ENCODE measurements around the gene USP2. TPM values are rescaled to one million over a fixed set of nuclear protein-coding genes. Genes with fewer than 3 reads are reported as not detected.

Gene USP2
- total and polyA plus RNA-seq, 2 of the 8 experiments (the other 6 are each of a cell fraction or from before 2014, with no cell fraction given), result 2.2 to 6.9 TPM

DNA sequence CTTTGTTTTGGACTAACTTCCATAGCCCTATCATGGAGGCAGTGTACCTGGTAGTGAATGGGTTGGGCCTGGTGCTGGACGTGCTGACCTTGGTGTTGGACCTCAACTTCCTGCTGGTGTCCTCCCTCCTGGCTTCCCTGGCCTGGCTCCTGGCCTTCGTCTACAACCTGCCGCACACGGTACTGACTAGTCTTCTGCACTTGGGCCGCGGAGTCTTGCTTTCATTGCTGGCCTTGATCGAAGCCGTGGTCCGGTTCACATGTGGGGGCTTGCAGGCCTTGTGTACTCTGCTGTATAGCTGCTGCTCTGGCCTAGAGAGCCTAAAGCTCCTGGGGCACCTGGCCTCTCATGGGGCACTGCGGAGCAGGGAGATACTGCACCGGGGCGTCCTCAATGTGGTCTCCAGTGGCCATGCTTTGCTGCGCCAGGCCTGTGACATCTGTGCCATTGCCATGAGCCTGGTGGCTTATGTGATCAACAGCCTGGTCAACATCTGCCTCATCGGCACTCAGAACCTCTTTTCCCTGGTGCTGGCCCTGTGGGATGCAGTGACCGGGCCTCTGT is 46.3 kb downstream of the USP2 start:
- no peak overlapping the region for H4K91ac ChIP-seq (replicated peaks; ENCODE audit: insufficient read length, low read length)
- H2BK120ac ChIP-seq (replicated peaks; ENCODE audit: low read depth, low read length), result no peak overlapping the region
- peak overlapping the region; percentile 20 for H2BK12ac ChIP-seq (ENCODE audit: low read depth, low read length)
- H3K79me2 ChIP-seq (ENCODE audit: control insufficient read depth in 1 of 2, insufficient read depth in 2 of 2, low read length in 2 of 2), result peaks cover 5 to 26% of the 10 kb centered on the region in 2 experiments; a peak in 3 of 4 replicates
- peaks cover 12% of the 10 kb centered on the region for H3K79me1 ChIP-seq (ENCODE audit: low read depth, low read length)
- peaks cover 11% of the 10 kb centered on the region; the same call in 1 of the 2 replicates for H3K23me2 ChIP-seq (ENCODE audit: low read depth, low read length)
- H3K18ac ChIP-seq (ENCODE audit: extremely low read depth, low read length), result no peak overlapping the region
- H2AFZ ChIP-seq (ENCODE audit: low read length), result no peak overlapping the region
- 87% methylated on average over 15 of the region's 15 CpGs; no CpG with 5 or more reads in 1 of the 2 experiments for WGBS, 2 experiments (ENCODE audit: extremely low coverage in 1 of 2, insufficient coverage in 1 of 2, insufficient read length in 1 of 2, insufficient replicate concordance in 2 of 2, low coverage in 1 of 2, low lambda C conversion rate in 2 of 2, missing lambda C conversion rate in 1 of 2)
- H3K4me1 ChIP-seq (replicated peaks in 1 of 4; ENCODE audit: control insufficient read depth in 3 of 4, insufficient read depth in 4 of 4, low read length in 3 of 4), result peaks cover 5 to 27% (median 20%) of the 10 kb centered on the region in 4 experiments
- peak overlapping the region; percentile 1 for H4K8ac ChIP-seq (ENCODE audit: extremely low read depth, insufficient read depth, low read length)
- peak overlapping the region; percentile 35 to 97 (median 94); a peak in 6 of 7 replicates for H3K9ac ChIP-seq (replicated peaks in 1 of 4; ENCODE audit: extremely low read depth in 1 of 4, low read depth in 3 of 4, low read length in 3 of 4)
- H2BK20ac ChIP-seq (ENCODE audit: low read length), result no peak overlapping the region
- FAIRE-seq (no peak), DNase-seq (ENCODE audit: low read depth in 1 of 2, low spot score in 2 of 2) (no peak)
- H3K27me3 ChIP-seq (replicated peaks in 1 of 4; ENCODE audit: control insufficient read depth in 3 of 4, extremely low read depth in 1 of 4, insufficient read depth in 3 of 4, low read length in 3 of 4), result peaks cover 4 to 16% (median 13%) of the 10 kb centered on the region in 4 experiments; a peak in 6 of 7 replicates
- H3K14ac ChIP-seq (ENCODE audit: insufficient read length), result no peak overlapping the region
- no peaks in the 10 kb centered on the region for H3K9me3 ChIP-seq (ENCODE audit: insufficient read depth in 2 of 2, low read depth in 1 of 2, low read length in 1 of 2)
- ChIA-PET POLR2A (ENCODE audit: partially characterized antibody) (interaction anchor here (1.3 to 3.9 kb wide), 4 partner anchors 13 to 34 kb away, joined by 3 to 29 read pairs (median 10); no protein-coding TSS in a partner anchor), CTCF (ENCODE audit: partially characterized antibody) (interaction anchor here (0.7 to 20.0 kb wide), 5 partner anchors 15 to 788 kb away, joined by 3 to 415 read pairs (median 4); partner anchors contain the start of gene MCAM)
- H2AK5ac ChIP-seq (ENCODE audit: low read depth, low read length), result no peak overlapping the region; the same call in 1 of the 2 replicates
- no peak overlapping the region for H4K5ac ChIP-seq (ENCODE audit: insufficient read length, low read depth, low read length)
- H3K4me3 ChIP-seq (ENCODE audit: extremely low read depth in 1 of 4, insufficient read depth in 2 of 4, low read depth in 3 of 4, low read length in 4 of 4), result peak overlapping the region; percentile 92 to 96 (median 96)
- peak overlapping the region; percentile 89 for H3K27ac ChIP-seq (ENCODE audit: low read depth, low read length)
- H4K20me1 ChIP-seq (replicated peaks in 1 of 2; ENCODE audit: control insufficient read depth in 1 of 2, insufficient read depth in 2 of 2, low read length in 2 of 2), result peaks cover 3 to 11% of the 10 kb centered on the region in 2 experiments
- no peak overlapping the region for H3K56ac ChIP-seq (replicated peaks; ENCODE audit: insufficient read length, low read depth, low read length)
- no peak overlapping the region for H2BK15ac ChIP-seq (ENCODE audit: low read length)
- H2BK5ac ChIP-seq (ENCODE audit: low read depth, low read length), result peak overlapping the region; percentile 24; the same call in 1 of the 2 replicates
- no peak for TF ChIP-seq SIN3A (conservative IDR thresholded peaks at IDR 0.05 in 1 of 2, IDR thresholded peaks at IDR 0.05 in 1 of 2; ENCODE audit: low read depth in 1 of 2, low read length in 2 of 2)
- TF ChIP-seq POU5F1 (IDR thresholded peaks at IDR 0.05; ENCODE audit: low read depth, low read length), result no peak
- TF ChIP-seq GABPA (IDR thresholded peaks at IDR 0.05; ENCODE audit: borderline replicate concordance, insufficient read depth, low read length), result no peak
- no peak for TF ChIP-seq SUZ12 (IDR thresholded peaks at IDR 0.05; ENCODE audit: low read length)
- no peak for TF ChIP-seq JUN (IDR thresholded peaks at IDR 0.05; ENCODE audit: low read depth, low read length)
- H3K23ac ChIP-seq (ENCODE audit: insufficient read length), result no peak overlapping the region
- H3K4ac ChIP-seq (replicated peaks; ENCODE audit: insufficient read length, low read depth, low read length), result peak overlapping the region; percentile 35
- H3K4me2 ChIP-seq (ENCODE audit: insufficient read depth in 1 of 2, low read depth in 2 of 2, low read length in 2 of 2), result peak overlapping the region; percentile 96 to 98
- peaks cover 0 to 6% (median 2%) of the 10 kb centered on the region in 4 experiments; a peak in 1 of 8 replicates for H3K36me3 ChIP-seq (ENCODE audit: control insufficient read depth in 2 of 4, insufficient read depth in 4 of 4, low read length in 3 of 4)
